B cell (primary cell): ENCODE data around the gene CLIP2. TPM values are rescaled to one million over a fixed set of nuclear protein-coding genes. Genes with fewer than 3 reads are reported as not detected.
"Not testable (repeated sequence)": the region's sequence is repeated elsewhere in the genome, so short reads cannot be mapped to it uniquely, and the experiment has no call there.

Experiments
- ATAC-seq: fragments of 200-7000 bp; cut with Tn5 transposase; one replicate; pipeline ENCODE4 v1.10.0; 2021; ENCODE audit warnings: low read depth, mild to moderate bottlenecking, moderate number of reproducible peaks, moderate library complexity
- CTCF ChIA-PET: fragments of 350-600 bp; sonication (Branson Sonifier 250); formaldehyde crosslinking; loops from one replicate; lab custom pipeline; 2021; ENCODE audit warnings: antibody characterized with exemption, inconsistent platforms; lab: Charles Lee
- POLR2A ChIA-PET: fragments of 350-600 bp; sonication (Branson Sonifier 250); formaldehyde crosslinking; loops from one replicate; lab custom pipeline; 2021; ENCODE audit warnings: antibody characterized with exemption; lab: Charles Lee
- DNase-seq: peaks from one replicate; pipeline ENCODE4 v3.0.0; 2013
- H2AFZ ChIP-seq: 2 replicates; pipeline ENCODE4 v1.6.1; 2012; ENCODE audit warnings: mild to moderate bottlenecking, low read depth, low read length; ENCODE audit not compliant: insufficient read depth, poor library complexity, severe bottlenecking
- H3K27ac ChIP-seq, 2 donors: 1 replicate in 1 of 2; 2 replicates in 1 of 2; pipeline ENCODE4 v1.5.1; 2012 to 2013; ENCODE audit warnings: low read length in 2 of 2, mild to moderate bottlenecking in 2 of 2, moderate library complexity in 1 of 2
- H3K27me3 ChIP-seq, 4 experiments: fragments of 200-600 bp in 1 of 4; sonication (generic) in 1 of 4; replicated peaks in 1 of 4; 1 replicate in 2 of 4; 2 replicates in 2 of 4; pipeline versions ENCODE4 v1.6.1 to v1.7.0; 2013 to 2016; ENCODE audit warnings: low read length in 3 of 4, mild to moderate bottlenecking in 2 of 4, mixed read lengths in 1 of 4, moderate library complexity in 1 of 4; ENCODE audit not compliant: insufficient read depth in 4 of 4, control insufficient read depth in 3 of 4; ENCODE audit errors: control extremely low read depth in 1 of 4
- H3K36me3 ChIP-seq, 2 experiments: replicated peaks in 1 of 2; 1 replicate in 1 of 2; 2 replicates in 1 of 2; pipeline versions ENCODE4 v1.6.1 to v1.7.1; 2013; ENCODE audit warnings: low read length in 1 of 2; ENCODE audit not compliant: insufficient read depth in 2 of 2, control insufficient read depth in 1 of 2; ENCODE audit errors: control extremely low read depth in 1 of 2, extremely low read depth in 1 of 2
- H3K4me1 ChIP-seq, 2 donors: fragments of 200-600 bp in 1 of 2; sonication (generic) in 1 of 2; 1 replicate in 1 of 2; 2 replicates in 1 of 2; pipeline versions ENCODE4 v1.5.1 to v1.6.1; 2013 to 2017; ENCODE audit warnings: low read length in 2 of 2; ENCODE audit not compliant: control insufficient read depth in 2 of 2, insufficient read depth in 2 of 2
- H3K4me2 ChIP-seq: replicated peaks from 2 replicates; pipeline ENCODE3; 2012; ENCODE audit warnings: mild to moderate bottlenecking, low read depth, low read length; ENCODE audit not compliant: poor library complexity, severe bottlenecking
- H3K4me3 ChIP-seq, 5 experiments: fragments of 200-600 bp in 1 of 5; sonication (generic) in 1 of 5; 1 replicate in 3 of 5; 2 replicates in 2 of 5; pipeline versions ENCODE4 v1.5.1 to v1.7.0; 2011 to 2016; ENCODE audit warnings: low read length in 4 of 5, mild to moderate bottlenecking in 4 of 5, low read depth in 2 of 5, control low read depth in 1 of 5, moderate library complexity in 1 of 5; ENCODE audit not compliant: insufficient read depth in 1 of 5; ENCODE audit errors: control extremely low read depth in 1 of 5, extremely low read depth in 1 of 5
- H3K79me2 ChIP-seq: fragments of 200-600 bp; sonication (generic); one replicate; pipeline ENCODE4 v1.6.0; 2016; ENCODE audit warnings: low read length; ENCODE audit not compliant: control insufficient read depth, insufficient read depth
- H3K9ac ChIP-seq: fragments of 200-600 bp; sonication (generic); 2 replicates; pipeline ENCODE4 v1.6.1; 2017; ENCODE audit warnings: mild to moderate bottlenecking, low read length, moderate library complexity
- H3K9me3 ChIP-seq, 3 donors: one replicate each; pipeline versions ENCODE4 v1.6.1 to v1.7.1; 2013; ENCODE audit warnings: low read length in 2 of 3; ENCODE audit not compliant: control insufficient read depth in 2 of 3, insufficient read depth in 1 of 3; ENCODE audit errors: control extremely low read depth in 1 of 3
- H4K20me1 ChIP-seq: 2 replicates; pipeline ENCODE4 v1.6.0; 2012; ENCODE audit warnings: mild to moderate bottlenecking, low read length; ENCODE audit not compliant: insufficient read depth, control insufficient read depth, poor library complexity, severe bottlenecking
- H3K27ac Mint-ChIP-seq: one replicate; pipeline ENCODE4 v1.8.0; 2021; ENCODE audit warnings: mixed read lengths
- H3K27me3 Mint-ChIP-seq: one replicate; pipeline ENCODE4 v1.8.0; 2021; ENCODE audit warnings: mixed read lengths
- H3K4me1 Mint-ChIP-seq: one replicate; pipeline ENCODE4 v1.8.0; 2021; ENCODE audit warnings: mixed read lengths
- H3K4me3 Mint-ChIP-seq: one replicate; pipeline ENCODE4 v1.8.0; 2021; ENCODE audit warnings: mixed read lengths
- H3K9me3 Mint-ChIP-seq: one replicate; pipeline ENCODE4 v1.8.0; 2022; ENCODE audit warnings: mixed read lengths; ENCODE audit not compliant: insufficient read depth
- EZH2 ChIP-seq: IDR thresholded peaks from 2 replicates; pipeline ENCODE4 v1.6.1; 2012; ENCODE audit warnings: borderline replicate concordance, low read depth, mild to moderate bottlenecking, moderate library complexity, low read length; ENCODE audit not compliant: insufficient read depth, poor library complexity, severe bottlenecking
- WGBS: methylation state at CpG from one replicate; pipeline ENCODE4 v1.1.5; 2013; ENCODE audit warnings: missing lambda C conversion rate; ENCODE audit not compliant: insufficient coverage; 5-methylcytosine and 5-hydroxymethylcytosine counted together
- intact Hi-C: fragments of 100-400 bp; cut with micrococcal nuclease; formaldehyde crosslinking; loops from one replicate; pipeline ENCODE4 v1.10.0; 2022
- polyA plus RNA-seq: library from polyadenylated mRNA; depleted of rRNA; stranded (reverse); fragments of >200 nt; gene quantifications from 2 replicates; pipeline ENCODE4 v1.2.3, GENCODE V29; 2012
- total RNA-seq, 2 donors: library from RNA; stranded (reverse); fragments of 120-200 nt in 1 of 2; gene quantifications; 1 replicate in 1 of 2; 2 replicates in 1 of 2; pipeline versions ENCODE4 v1.2.3 to v1.2.4, GENCODE V29; 2013 to 2022
- TF ChIP-seq, protein P1 (sequence below): fragments of 200-600 bp; IDR thresholded peaks from one replicate; pipeline ENCODE4 v1.8.0; 2022; ENCODE audit warnings: antibody characterized with exemption, mild to moderate bottlenecking

Gene CLIP2
- total and polyA plus RNA-seq, 2 donors (not counting 1 experiment from before 2014, with no cell fraction given) = 5.7 to 47.9 TPM

DNA sequence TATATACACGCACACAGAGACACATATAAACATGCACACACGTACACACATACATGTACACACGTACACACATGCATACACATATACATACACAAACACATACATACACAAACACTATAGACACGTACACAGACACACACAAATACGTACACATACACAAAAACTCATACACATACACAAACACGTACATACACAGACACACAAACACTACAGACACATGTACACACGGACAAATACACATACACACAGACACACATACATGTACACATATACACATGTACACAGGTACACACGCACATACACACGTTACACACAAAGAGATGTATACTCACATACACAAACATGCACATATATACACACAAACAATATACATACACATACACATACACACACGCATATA, 129.3 kb downstream of the CLIP2 start:
- ChIA-PET POLR2A (no interaction called here), CTCF (interaction anchor here (0.9 to 1.3 kb wide), 6 partner anchors 10 to 620 kb away, joined by 3 to 7 read pairs (median 3); no protein-coding TSS in a partner anchor)
- Histone ChIP-seq H3K79me2 (no peaks in the 10 kb centered on the region), H3K9ac (no peak overlapping the region), H3K9me3 (no peaks in the 10 kb centered on the region), H3K4me1 (peaks cover 0 to 6% of the 10 kb centered on the region in 2 donors), H3K27ac (no peak overlapping the region), H2AFZ (no peak overlapping the region), H4K20me1 (no peaks in the 10 kb centered on the region), H3K27me3 (no peaks in the 10 kb centered on the region), H3K36me3 (no peaks in the 10 kb centered on the region), H3K4me2 (no peak overlapping the region), H3K4me3 (no peak overlapping the region)
- Mint-ChIP-seq H3K4me1 (no peaks in the 10 kb centered on the region), H3K27me3 (no peaks in the 10 kb centered on the region), H3K9me3 (no peaks in the 10 kb centered on the region), H3K27ac (no peak overlapping the region), H3K4me3 (no peak overlapping the region)
- WGBS = 91% methylated on average over 10 of the region's 10 CpGs
- ATAC-seq = no peak
- intact Hi-C loops = no loop called here
- no peak for DNase-seq
- no peak for TF ChIP-seq EZH2
- TF ChIP-seq, protein P1, sequence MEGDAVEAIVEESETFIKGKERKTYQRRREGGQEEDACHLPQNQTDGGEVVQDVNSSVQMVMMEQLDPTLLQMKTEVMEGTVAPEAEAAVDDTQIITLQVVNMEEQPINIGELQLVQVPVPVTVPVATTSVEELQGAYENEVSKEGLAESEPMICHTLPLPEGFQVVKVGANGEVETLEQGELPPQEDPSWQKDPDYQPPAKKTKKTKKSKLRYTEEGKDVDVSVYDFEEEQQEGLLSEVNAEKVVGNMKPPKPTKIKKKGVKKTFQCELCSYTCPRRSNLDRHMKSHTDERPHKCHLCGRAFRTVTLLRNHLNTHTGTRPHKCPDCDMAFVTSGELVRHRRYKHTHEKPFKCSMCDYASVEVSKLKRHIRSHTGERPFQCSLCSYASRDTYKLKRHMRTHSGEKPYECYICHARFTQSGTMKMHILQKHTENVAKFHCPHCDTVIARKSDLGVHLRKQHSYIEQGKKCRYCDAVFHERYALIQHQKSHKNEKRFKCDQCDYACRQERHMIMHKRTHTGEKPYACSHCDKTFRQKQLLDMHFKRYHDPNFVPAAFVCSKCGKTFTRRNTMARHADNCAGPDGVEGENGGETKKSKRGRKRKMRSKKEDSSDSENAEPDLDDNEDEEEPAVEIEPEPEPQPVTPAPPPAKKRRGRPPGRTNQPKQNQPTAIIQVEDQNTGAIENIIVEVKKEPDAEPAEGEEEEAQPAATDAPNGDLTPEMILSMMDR = no peak

DNA sequence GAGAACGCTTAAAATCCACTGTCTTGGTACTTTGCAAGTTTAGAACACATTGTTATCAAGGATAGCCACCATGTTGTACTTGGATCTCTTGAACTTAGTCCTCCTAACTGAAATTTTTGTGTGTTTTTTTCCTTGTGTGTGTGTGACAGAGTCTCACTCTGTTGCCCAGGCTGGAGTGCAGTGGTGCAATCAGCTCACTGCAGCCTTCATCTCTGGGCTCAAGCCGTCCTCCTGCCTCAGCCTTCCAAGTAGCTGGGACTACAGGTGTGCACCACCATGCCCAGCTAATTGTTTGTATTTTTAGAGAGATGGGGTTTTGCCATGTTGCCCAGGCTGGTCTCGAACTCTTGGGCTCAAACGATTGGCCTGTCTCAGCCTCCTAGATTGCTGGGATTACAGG, 130.0 kb downstream of the CLIP2 start:
- intact Hi-C loops, POLR2A ChIA-PET, H3K4me2 ChIP-seq, H3K36me3 ChIP-seq, DNase-seq, H3K9me3 Mint-ChIP-seq, H3K27ac Mint-ChIP-seq, H3K27ac ChIP-seq, H3K27me3 Mint-ChIP-seq, H2AFZ ChIP-seq, H3K4me3 ChIP-seq, H3K27me3 ChIP-seq, H3K4me3 Mint-ChIP-seq, H4K20me1 ChIP-seq, H3K4me1 ChIP-seq, ATAC-seq, H3K9ac ChIP-seq, H3K4me1 Mint-ChIP-seq, H3K9me3 ChIP-seq, H3K79me2 ChIP-seq: not testable (repeated sequence)
- CTCF ChIA-PET = interaction anchor here (1.1 to 1.3 kb wide), 3 partner anchors 10 to 619 kb away, joined by 3 read pairs; no protein-coding TSS in a partner anchor
- WGBS = 92% methylated on average over 2 of the region's 4 CpGs
